ENCODE data around the gene LEP.

DNA sequence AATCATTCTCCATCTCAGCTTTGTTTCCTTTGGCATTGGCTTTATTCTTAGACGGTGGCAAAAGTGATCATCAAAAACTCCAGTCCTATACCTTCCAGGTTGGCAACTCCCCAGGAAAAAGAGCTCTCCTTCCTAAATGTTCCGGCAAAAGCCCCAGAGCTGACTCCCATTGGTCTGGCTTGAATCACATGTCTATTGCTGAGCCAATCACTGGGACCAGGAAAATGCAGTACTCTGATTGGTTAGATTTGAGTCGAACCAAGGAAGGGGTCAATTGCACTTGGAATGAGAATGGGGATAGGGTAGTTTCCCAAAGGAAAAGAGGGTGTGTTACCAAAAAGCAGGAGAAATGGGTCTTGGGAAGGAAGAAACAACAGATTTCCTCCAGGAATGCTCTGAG is 22.3 kb downstream of the LEP start:
- TF ChIP-seq POLR2AphosphoS5 (IDR thresholded peaks at IDR 0.05; ENCODE audit: borderline replicate concordance, low read depth, low read length) (no peak), EZH2 (IDR thresholded peaks at IDR 0.05) (no peak), FOXP2 (optimal IDR thresholded peaks at IDR 0.05; ENCODE audit: control extremely low read depth, extremely low read length, insufficient read depth) (no peak)

All from SK-N-MC (cell line).